Gastroesophageal sphincter (tissue), 3 donors: ENCODE data around the gene USH1G.

Experiments used
- EP300 ChIP-seq: sonication (generic); formaldehyde crosslinking; IDR thresholded peaks from one replicate; pipeline ENCODE4 v1.6.1; 2017; ENCODE audit warnings: antibody characterized with exemption, mild to moderate bottlenecking
- POLR2A ChIP-seq, 2 donors: fragments of 450-650 bp; IDR thresholded peaks; one replicate each; pipeline ENCODE4 v1.6.1; 2017; ENCODE audit warnings: antibody characterized with exemption in 2 of 2, mild to moderate bottlenecking in 2 of 2, moderate library complexity in 1 of 2
- TF ChIP-seq, protein P1 (sequence below), 4 experiments: fragments of 200-600 bp in 2 of 4; fragments of 450-650 bp in 2 of 4; sonication (generic) in 1 of 4; IDR thresholded peaks; one replicate each; pipeline ENCODE4 v1.5.1; 2017 to 2019; ENCODE audit warnings: antibody characterized with exemption in 4 of 4, mild to moderate bottlenecking in 2 of 4, moderate library complexity in 2 of 4

- TF ChIP-seq, protein P1, sequence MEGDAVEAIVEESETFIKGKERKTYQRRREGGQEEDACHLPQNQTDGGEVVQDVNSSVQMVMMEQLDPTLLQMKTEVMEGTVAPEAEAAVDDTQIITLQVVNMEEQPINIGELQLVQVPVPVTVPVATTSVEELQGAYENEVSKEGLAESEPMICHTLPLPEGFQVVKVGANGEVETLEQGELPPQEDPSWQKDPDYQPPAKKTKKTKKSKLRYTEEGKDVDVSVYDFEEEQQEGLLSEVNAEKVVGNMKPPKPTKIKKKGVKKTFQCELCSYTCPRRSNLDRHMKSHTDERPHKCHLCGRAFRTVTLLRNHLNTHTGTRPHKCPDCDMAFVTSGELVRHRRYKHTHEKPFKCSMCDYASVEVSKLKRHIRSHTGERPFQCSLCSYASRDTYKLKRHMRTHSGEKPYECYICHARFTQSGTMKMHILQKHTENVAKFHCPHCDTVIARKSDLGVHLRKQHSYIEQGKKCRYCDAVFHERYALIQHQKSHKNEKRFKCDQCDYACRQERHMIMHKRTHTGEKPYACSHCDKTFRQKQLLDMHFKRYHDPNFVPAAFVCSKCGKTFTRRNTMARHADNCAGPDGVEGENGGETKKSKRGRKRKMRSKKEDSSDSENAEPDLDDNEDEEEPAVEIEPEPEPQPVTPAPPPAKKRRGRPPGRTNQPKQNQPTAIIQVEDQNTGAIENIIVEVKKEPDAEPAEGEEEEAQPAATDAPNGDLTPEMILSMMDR (IDR thresholded peaks at IDR 0.05) = no peak
- TF ChIP-seq EP300 (no peak), POLR2A (IDR thresholded peaks at IDR 0.05) (no peak)
Measured at GRCh38 chr17:74921769-74922168, 1.3 kb downstream of the USH1G start.
